Keratinocyte (primary cell): ENCODE results near the gene TTC33. TPM values are rescaled to one million over a fixed set of nuclear protein-coding genes. Genes with fewer than 3 reads are reported as not detected.

Source experiments
- DNase-seq: peaks from one replicate; pipeline ENCODE4 v3.0.0-alpha.2; 2011; ENCODE audit warnings: low read depth, missing footprints, low spot score
- FAIRE-seq: peaks from 2 replicates; lab custom pipeline; 2011; peaks lifted over from hg19 to GRCh38; lab: Jason Lieb, UNC
- H2AFZ ChIP-seq: 2 replicates; pipeline ENCODE4 v1.6.0; 2012; ENCODE audit warnings: low read length, control low read depth, inconsistent platforms; ENCODE audit not compliant: control insufficient read depth
- H3K27ac ChIP-seq: 2 replicates; pipeline ENCODE4 v1.5.1; 2011; ENCODE audit warnings: low read length; ENCODE audit not compliant: control insufficient read depth, insufficient read depth
- H3K27me3 ChIP-seq: 3 replicates; pipeline ENCODE4 v1.6.0; 2011; ENCODE audit warnings: low read length; ENCODE audit not compliant: control insufficient read depth, insufficient read depth; ENCODE audit errors: extremely low read depth
- H3K36me3 ChIP-seq, 2 experiments: 2 replicates in 1 of 2; 3 replicates in 1 of 2; pipeline ENCODE4 v1.5.1; 2011; ENCODE audit warnings: low read length in 2 of 2, mild to moderate bottlenecking in 1 of 2; ENCODE audit not compliant: control insufficient read depth in 2 of 2, insufficient read depth in 2 of 2; ENCODE audit errors: extremely low read depth in 1 of 2
- H3K4me1 ChIP-seq: 3 replicates; pipeline ENCODE4 v1.5.1; 2011; ENCODE audit warnings: low read length; ENCODE audit not compliant: control insufficient read depth, insufficient read depth; ENCODE audit errors: extremely low read depth
- H3K4me2 ChIP-seq: 3 replicates; pipeline ENCODE4 v1.6.0; 2011; ENCODE audit warnings: low read depth, low read length; ENCODE audit not compliant: control insufficient read depth, insufficient read depth; ENCODE audit errors: extremely low read depth
- H3K4me3 ChIP-seq, 3 experiments: fragments of 200-600 bp in 1 of 3; sonication (generic) in 1 of 3; 2 replicates in 2 of 3; 3 replicates in 1 of 3; pipeline ENCODE4 v1.5.1; 2011 to 2016; ENCODE audit warnings: low read length in 3 of 3, mild to moderate bottlenecking in 3 of 3, control low read depth in 2 of 3, inconsistent platforms in 1 of 3, low read depth in 1 of 3, mixed read lengths in 1 of 3, mixed run types in 1 of 3, moderate library complexity in 1 of 3; ENCODE audit not compliant: control insufficient read depth in 2 of 3, insufficient read depth in 2 of 3; ENCODE audit errors: extremely low read depth in 1 of 3
- H3K79me2 ChIP-seq: 2 replicates; pipeline ENCODE4 v1.6.0; 2012; ENCODE audit warnings: low read length; ENCODE audit not compliant: control insufficient read depth, insufficient read depth
- H3K9ac ChIP-seq: 3 replicates; pipeline ENCODE4 v1.6.0; 2011; ENCODE audit warnings: low read length; ENCODE audit not compliant: control insufficient read depth, insufficient read depth; ENCODE audit errors: extremely low read depth
- H3K9me1 ChIP-seq: 3 replicates; pipeline ENCODE4 v1.6.0; 2011; ENCODE audit warnings: low read length; ENCODE audit not compliant: control insufficient read depth, insufficient read depth; ENCODE audit errors: extremely low read depth
- H3K9me3 ChIP-seq: 2 replicates; pipeline ENCODE4 v1.5.1; 2012; ENCODE audit warnings: low read depth, low read length; ENCODE audit not compliant: control insufficient read depth
- H4K20me1 ChIP-seq: 3 replicates; pipeline ENCODE4 v1.6.0; 2011; ENCODE audit warnings: low read length; ENCODE audit not compliant: control insufficient read depth, insufficient read depth; ENCODE audit errors: extremely low read depth
- CTCF ChIP-seq, 3 experiments: IDR thresholded peaks in 1 of 3; conservative IDR thresholded peaks in 1 of 3; optimal IDR thresholded peaks in 1 of 3; 2 replicates in 2 of 3; 3 replicates in 1 of 3; pipeline versions ENCODE3 to v1.5.1; 2011; ENCODE audit warnings: low read length in 3 of 3, mild to moderate bottlenecking in 3 of 3, moderate library complexity in 2 of 3, control low read depth in 1 of 3, inconsistent platforms in 1 of 3; ENCODE audit not compliant: insufficient read depth in 2 of 3; ENCODE audit errors: extremely low read depth in 1 of 3
- EZH2 ChIP-seq: IDR thresholded peaks from one replicate; pipeline ENCODE4 v1.6.1; 2012; ENCODE audit warnings: inconsistent platforms, mild to moderate bottlenecking, low read length, moderate library complexity
- dilution Hi-C: fragments of 300-500 bp; cut with MboI; formaldehyde crosslinking; loops from one replicate; pipeline ENCODE4 v1.7.0; 2020; ENCODE audit warnings: low sequenced_read_pairs; ENCODE audit not compliant: extremely low pct_ligation_motif_present
- polyA plus RNA-seq, 5 experiments: library from polyadenylated mRNA; depleted of rRNA in 3 of 5; stranded (reverse) in 3 of 5; stranded (forward) in 1 of 5; unstranded in 1 of 5; fragments of >200 nt; gene quantifications; 1 replicate in 1 of 5; 2 replicates in 3 of 5; 3 replicates in 1 of 5; pipeline versions ENCODE4 v1.2.1 to v1.2.3, GENCODE V29; 2011 to 2012; ENCODE audit warnings: missing spikeins in 2 of 5, low read depth in 1 of 5, low replicate concordance in 1 of 5

The TTC33 gene
- polyA plus RNA-seq, 1 donor (not counting 4 experiments of a cell fraction or from before 2014, with no cell fraction given) = 7.1 TPM

- dilution Hi-C loops = no loop called here
- Histone ChIP-seq H3K79me2 (no peaks in the 10 kb centered on the region), H2AFZ (no peak overlapping the region), H3K9me1 (no peaks in the 10 kb centered on the region), H3K9ac (no peak overlapping the region), H3K4me1 (peaks cover 24% of the 10 kb centered on the region), H3K27me3 (no peaks in the 10 kb centered on the region), H3K27ac (no peak overlapping the region), H4K20me1 (no peaks in the 10 kb centered on the region), H3K36me3 (no peaks in the 10 kb centered on the region), H3K4me2 (no peak overlapping the region), H3K4me3 (no peak overlapping the region), H3K9me3 (no peaks in the 10 kb centered on the region)
- DNase-seq (no peak), FAIRE-seq (no peak)
- TF ChIP-seq CTCF (optimal IDR thresholded peaks at IDR 0.05 in 1 of 3, IDR thresholded peaks at IDR 0.05 in 1 of 3, conservative IDR thresholded peaks at IDR 0.05 in 1 of 3; ENCODE audit: extremely low read depth in 1 of 3, insufficient read depth in 2 of 3, low read length in 3 of 3) (no peak), EZH2 (no peak)
Measured at GRCh38 chr5:40480392-40480791, 275.4 kb downstream of the TTC33 start.

- dilution Hi-C loops = no loop called here
- Histone ChIP-seq H3K27me3 (no peaks in the 10 kb centered on the region), H3K4me3 (no peak overlapping the region), H3K36me3 (no peaks in the 10 kb centered on the region), H4K20me1 (no peaks in the 10 kb centered on the region), H3K79me2 (no peaks in the 10 kb centered on the region), H3K9me3 (no peaks in the 10 kb centered on the region), H3K9ac (no peak overlapping the region), H3K4me2 (no peak overlapping the region), H3K27ac (no peak overlapping the region), H2AFZ (no peak overlapping the region), H3K9me1 (no peaks in the 10 kb centered on the region), H3K4me1 (peaks cover 24% of the 10 kb centered on the region)
- DNase-seq (no peak), FAIRE-seq (peak; percentile 5)
- no peak for TF ChIP-seq CTCF (optimal IDR thresholded peaks at IDR 0.05 in 1 of 3, IDR thresholded peaks at IDR 0.05 in 1 of 3, conservative IDR thresholded peaks at IDR 0.05 in 1 of 3; ENCODE audit: extremely low read depth in 1 of 3, insufficient read depth in 2 of 3, low read length in 3 of 3)
Measured at GRCh38 chr5:40479939-40480338, 275.8 kb downstream of the TTC33 start.
